HG03045 (cell line): ENCODE measurements around the gene SLC24A4.

ENCODE experiments used
- ATAC-seq: cut with Tn5 transposase; IDR thresholded peaks from one replicate; pipeline ENCODE4 v1.9.1; 2021; ENCODE audit warnings: mild to moderate bottlenecking, moderate library complexity; ENCODE audit not compliant: unreplicated experiment

Gene SLC24A4, protein sequence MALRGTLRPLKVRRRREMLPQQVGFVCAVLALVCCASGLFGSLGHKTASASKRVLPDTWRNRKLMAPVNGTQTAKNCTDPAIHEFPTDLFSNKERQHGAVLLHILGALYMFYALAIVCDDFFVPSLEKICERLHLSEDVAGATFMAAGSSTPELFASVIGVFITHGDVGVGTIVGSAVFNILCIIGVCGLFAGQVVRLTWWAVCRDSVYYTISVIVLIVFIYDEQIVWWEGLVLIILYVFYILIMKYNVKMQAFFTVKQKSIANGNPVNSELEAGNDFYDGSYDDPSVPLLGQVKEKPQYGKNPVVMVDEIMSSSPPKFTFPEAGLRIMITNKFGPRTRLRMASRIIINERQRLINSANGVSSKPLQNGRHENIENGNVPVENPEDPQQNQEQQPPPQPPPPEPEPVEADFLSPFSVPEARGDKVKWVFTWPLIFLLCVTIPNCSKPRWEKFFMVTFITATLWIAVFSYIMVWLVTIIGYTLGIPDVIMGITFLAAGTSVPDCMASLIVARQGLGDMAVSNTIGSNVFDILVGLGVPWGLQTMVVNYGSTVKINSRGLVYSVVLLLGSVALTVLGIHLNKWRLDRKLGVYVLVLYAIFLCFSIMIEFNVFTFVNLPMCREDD

DNA sequence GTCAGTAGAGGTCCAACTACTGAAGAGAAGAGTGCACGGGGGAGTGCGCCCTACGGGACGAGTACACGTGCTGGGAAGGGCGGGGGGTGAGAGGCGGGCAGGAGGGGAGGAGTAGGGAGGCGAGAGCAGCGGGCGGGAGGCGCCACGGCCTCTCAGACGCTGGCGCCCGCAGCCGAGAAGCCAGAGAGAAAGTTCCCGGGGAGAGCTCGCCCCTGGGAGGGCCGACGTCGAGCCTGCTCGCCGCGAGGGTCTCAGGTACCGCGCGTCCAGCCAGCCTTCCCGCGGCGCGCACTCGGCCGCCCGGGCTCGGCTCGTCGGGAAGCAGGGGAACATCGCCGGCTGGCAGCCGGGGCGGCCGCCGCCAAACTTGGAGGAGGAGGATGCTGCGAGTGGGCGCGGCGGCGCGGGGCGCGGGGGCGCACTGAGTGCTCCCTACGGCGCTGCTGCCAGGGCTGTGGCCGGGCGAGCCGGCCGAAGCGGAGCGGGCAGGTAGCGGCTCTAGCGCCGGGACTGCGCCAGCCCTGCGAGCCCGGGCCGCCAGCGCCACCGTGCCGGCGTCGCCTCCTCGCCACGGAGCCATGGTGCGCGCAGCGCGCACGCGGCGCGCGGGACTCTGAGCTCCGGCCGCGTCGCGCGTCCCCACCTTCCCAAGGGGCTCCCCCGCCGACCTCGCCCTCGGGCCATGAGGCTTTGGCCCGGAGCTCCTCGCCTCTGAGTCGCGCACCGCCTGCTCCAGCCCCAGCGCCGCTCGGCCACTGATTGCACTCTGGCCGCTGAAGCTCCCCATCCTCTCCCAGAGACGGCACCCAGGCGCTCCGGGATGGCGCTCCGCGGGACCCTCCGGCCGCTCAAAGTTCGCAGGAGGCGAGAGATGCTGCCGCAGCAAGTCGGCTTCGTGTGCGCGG, at the start of gene SLC24A4:
Gene SLC24A4, plus strand, starts transcription at position 155 of the 905 bp plus-strand sequence. Its CDS starts 666 bp downstream, at position 821.
- no peak for ATAC-seq

DNA sequence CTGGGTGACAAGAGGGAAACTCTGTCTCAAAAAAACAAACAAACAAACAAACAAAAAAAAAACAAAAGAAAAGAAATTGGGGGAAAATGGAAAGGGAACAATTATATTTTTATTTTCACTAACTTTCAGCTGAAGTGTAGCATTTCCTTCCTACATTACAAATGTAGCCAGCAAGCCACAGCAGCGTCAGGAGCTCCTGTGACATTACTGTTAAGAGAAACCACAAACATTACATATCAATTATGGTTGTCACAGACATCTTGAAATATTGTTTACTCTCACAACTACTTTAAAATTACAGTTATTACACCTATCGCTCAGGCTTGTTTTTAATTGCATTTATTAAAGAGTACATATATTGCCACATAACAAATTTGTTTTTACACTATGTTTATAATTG, 49.8 kb upstream of the SLC24A4 start:
- ATAC-seq = no peak

DNA sequence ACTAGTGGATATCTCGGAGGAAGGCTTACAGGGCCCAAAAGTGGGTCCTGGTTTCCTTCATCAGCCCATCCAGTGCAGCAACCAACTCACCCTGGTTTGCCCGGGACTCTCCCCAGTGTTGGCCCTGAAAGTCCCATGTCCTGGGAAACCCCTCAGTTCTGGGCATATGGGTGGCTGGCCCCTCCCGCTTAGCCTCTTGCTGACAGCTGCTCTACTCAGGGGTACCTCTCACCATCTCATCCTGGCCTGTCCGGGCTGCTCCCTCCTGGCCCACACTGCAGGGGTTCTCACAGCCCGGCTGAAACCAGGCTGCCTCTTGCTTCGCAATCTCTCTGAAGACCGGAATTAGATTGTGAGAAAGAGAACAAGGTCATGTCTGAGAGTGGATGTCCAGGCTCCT, 48.9 kb upstream of the SLC24A4 start:
- no peak for ATAC-seq

DNA sequence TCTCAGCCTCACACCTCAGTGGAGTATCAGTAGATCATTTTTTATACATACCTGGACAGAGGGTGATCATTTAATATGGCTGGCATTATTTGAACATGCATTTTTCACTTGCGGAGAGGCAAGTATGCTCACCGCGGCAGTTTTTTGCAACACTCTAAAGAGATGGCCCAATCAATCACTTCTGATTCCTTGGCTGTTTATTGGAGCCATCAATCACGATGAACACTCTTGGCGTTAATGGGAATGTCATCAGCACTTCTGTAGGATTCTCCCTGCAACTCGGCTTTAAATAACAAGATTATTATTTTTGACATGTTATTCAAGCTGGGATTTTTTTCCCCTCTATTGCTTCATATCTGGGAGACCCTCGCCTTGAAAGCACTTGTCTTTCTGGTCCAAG, 46.9 kb upstream of the SLC24A4 start:
- ATAC-seq = no peak

DNA sequence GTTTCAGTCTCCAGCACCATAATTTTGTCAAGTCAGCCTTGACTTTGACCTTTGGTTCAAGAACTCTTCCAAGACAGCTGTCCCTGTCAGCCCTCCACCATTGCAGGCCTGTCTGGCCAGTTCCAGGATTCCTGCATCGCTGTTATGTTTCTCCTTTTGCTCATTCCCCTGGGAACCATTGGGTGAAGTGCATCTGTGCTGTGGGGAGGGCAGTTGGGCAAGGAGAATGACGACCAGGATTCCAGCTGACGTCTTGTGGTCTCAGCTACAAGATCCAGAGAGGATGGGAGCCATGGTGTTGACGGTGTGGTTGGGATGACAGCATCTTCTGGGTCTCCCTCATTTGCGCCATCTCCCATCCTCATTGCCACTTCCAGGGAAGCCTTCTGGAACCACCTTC, 45.9 kb upstream of the SLC24A4 start:
- ATAC-seq = no peak

DNA sequence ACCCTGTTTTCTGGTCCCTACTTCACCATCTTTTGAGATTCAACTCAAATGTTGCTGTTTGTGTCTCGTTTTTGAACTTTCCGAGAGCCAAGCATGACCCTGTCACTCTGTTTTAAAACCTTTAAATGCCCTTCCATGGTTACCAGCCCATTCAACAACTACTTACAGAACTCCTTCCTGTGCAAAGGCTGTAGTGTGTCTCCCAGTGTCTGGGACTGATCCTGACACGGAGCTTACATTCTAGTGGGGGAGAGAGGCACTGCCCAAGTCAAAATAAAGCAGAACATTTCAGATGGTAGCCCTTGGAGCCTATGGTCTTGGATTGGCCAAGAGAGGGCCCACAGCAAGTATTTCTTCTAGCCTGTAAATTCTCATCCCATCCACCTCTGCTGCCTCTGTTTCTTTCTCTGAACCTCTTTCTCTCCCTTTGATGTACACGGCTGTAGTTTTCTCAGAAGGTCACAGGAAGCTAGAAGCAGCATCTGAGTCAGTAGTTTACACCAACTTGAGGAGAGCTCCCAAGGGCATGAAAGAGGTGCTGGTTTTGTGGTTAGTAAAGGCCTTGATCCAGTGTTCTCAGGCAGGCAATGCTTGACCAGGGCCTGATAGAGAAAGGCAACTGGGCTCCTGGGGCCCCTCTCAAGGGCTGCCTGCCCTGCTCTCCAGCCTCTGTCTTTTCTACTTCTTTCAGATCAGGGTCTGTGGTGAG, 42.3 kb upstream of the SLC24A4 start:
- ATAC-seq = no peak

DNA sequence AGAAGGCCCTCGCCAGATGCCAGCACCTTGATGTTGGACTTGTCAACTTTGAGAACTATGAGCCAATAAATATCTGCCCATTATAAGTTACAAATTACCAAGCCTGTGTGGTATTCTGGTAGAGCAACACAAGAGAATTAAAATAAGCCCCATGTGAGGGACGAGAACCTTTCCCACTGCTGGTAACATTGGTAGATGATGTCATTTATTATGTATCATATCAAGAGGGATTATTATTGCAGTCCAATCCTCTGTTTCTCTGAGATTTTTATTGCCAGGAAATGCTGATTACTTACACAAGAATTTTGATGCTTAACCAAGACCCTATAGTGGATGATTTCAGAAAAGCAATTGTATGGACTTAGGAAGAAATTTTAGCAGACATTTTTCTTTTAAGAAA, 40.3 kb upstream of the SLC24A4 start:
- no peak for ATAC-seq

DNA sequence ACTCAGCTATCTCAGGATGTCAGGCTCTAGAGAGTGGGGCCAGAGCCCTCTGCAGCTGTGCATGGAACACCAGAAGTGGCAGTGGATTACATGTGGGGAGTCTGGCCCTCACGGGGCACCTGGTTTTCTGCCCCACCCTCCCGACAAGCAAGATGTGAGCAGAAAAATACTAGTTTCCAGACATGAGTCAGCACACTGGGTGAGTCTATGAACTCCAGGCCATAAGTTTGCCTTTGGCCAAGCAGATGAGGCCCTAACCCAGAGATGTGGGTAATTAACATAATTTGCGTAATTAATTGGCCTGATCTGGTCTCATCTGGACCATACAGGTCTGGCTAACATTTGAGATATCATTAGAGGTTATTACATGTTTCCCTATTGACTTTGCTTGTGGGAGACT, 37.7 kb upstream of the SLC24A4 start:
- ATAC-seq = no peak

DNA sequence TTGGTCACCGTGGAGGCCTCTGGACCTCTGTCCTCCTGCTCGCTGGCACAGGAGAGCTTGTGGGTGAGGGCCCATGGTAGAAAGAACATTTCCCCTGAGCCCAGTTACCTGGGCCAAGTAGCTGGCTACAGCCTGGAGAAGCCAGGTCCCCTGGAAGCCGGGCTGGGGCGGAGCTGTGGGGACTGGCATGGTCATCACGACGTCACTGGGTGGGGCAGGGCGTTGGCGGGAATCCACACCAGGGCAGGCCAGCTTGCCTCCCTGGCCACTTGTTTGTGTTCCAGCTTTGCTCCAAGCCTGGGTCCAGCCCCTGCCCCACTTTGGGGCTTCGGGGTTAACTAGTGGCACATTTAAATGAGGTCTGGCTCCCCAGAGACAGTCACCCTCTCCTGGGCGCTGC, 35.0 kb upstream of the SLC24A4 start:
- ATAC-seq = no peak

DNA sequence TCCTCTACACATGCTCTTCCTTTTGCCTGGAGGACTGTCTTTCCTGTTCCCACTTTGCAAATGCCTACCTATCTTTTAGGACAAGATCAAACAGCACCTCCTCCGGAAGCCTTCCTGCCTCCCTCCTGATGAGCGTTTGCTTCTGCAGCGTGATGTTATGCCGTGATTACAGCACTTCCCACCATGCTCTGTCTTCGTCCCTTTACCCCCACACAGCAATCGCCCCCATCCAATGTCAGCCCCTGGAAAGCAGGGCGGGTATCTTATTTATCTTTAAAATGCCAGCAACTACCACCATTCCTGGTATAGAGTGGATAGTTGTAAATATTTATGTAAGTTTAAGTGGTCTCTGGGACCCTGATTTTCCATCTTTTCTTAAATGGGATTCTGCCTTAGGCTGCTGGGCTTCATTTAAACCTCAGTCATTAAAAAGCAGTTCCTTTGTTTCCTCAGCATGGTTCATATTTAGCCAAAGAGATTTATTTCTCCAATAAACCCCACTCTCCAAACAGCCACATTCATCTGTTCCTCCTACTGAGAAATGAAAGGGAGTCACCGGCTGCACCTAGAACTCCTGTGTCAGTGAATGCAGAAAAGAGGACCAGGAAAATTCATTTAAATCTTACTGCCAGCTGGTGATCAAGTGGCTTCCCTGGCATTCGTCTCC, 33.8 kb upstream of the SLC24A4 start:
- no peak for ATAC-seq

DNA sequence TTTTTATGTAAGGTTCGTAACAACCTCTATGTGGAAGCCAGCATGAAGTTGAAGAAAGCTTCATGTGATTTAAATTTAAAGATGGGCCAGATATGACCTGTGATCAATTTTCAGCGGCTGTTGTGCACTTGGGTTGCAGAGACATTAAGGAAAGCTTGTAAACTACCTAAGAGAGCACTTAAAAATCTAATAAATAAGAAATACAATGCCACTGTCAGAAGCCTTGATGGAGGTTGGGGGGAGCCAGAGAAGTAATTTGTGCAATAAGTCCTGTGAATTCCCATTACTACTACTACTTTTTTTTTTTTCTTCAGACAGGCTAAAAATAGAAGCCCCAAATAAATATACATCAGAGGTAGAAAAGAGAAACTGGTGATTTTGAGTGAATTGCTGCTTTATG, 30.3 kb upstream of the SLC24A4 start:
- ATAC-seq = no peak

DNA sequence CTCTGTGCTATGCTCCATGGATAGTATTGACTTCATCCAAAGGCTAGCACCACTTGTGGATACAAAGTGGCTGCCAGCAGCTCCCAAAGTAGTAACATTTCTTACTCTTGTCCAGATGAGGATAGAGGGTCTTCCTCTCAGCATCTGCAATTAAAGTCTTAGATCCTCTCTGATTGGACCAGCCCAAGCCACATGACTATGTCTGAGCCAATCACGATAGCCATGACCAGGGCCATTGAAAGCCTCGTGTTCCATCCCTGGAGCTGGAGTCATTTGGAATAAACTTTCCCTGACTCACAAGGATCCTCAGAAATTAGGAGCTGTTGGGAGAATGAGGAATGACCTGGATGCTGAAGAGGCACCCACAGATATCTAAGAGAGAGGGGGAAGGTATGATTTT, 28.5 kb upstream of the SLC24A4 start:
- no peak for ATAC-seq

DNA sequence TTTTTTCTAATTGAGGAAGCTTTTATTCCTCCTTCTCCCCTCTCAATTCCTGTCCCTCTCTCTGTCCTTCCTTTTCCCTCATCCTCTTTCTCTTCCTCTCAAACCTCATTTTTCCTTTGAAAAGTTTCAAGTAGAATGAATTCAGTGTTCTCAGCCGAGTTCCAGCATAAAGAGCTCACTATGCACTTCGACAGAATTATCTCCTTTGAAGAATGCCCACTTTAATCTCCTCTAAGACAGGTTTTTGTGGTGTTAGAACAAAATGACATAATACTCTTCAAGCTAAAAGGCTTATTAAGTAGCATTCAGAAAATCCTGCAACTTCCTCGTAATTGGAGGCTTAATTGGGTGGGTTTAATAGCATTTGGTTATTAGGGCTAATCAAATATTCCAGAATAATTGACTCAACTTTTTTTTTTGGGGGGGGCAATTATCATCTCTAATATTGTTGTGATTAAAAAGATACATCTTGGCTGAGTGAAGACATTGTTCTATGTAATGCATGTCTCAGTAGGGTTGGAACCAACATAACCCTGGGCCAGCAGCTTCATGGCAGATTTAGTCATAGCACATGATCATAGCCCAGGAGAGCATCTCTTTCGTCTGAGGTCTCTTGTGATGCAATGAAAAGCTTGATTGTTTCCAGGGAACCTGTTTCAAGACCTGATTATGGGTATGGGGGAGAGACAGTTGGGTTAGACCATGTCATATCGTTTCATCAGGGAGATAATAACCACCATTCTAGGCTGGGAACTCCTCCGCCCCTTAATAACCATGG, 25.0 kb upstream of the SLC24A4 start:
- ATAC-seq = no peak

DNA sequence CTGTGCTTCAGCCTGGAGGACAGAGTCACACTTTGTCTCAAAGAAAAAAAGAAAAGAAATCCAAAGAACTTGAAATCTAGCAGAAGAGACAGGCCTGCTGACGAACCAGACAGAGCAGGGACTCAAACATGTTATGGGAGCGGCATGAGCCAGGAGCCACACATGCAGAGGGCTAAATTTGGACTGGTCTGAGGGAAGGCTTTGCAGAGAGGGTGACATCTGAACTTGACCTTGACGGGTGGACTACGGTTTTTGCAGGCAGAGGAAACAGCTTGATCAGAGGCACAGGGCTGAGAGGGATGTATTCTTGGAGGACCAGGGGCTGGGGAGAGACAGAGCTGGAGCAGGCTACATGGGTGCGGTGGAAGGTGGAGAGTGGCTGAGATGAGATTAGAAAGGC, 20.5 kb upstream of the SLC24A4 start:
- no peak for ATAC-seq

DNA sequence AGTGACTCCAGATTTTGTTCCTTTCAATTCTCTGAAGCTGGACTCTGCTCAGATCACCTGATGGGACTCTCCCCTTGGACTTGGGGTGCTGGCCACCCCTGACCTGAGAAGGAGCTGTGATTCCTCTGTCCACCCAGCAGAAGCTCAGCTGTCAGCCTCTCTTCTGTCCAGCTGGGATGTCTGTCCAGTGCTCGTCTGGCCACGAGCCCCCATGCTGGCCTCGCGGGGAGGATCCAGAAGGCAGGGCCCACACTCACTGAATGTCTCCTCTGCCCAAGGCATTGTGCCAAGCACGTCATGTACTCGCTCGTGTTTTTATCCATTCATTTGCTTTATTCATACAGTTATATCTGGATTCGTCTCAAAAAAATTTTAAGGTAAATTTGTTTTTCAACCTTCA, 14.2 kb upstream of the SLC24A4 start:
- ATAC-seq = no peak

DNA sequence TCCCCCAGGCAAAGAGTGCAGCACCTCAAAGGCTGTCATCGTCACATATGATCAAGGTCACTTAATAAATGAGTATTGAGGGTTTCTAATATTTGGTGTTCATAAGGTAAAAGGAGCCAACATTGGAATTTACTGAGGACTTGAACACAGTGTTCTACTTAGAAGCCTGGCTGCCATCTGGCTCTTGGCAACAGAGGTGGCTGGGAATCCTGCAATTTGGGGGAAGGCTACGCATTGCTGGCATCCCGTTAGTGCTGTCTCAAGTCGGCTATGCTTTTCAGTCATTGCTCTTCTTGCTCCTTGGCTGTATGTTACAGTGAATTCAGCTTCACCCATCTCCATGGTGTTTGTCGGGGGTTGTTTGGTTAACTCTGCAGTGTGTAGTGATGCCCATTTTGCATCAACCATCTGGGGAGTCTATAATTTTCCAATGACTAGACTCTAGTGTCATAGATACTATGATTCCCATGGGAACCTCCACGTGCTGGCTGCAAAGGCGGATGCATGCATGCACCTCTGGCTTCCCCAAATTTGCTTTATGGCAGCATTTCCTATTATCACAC, 12.9 kb upstream of the SLC24A4 start:
- no peak for ATAC-seq

DNA sequence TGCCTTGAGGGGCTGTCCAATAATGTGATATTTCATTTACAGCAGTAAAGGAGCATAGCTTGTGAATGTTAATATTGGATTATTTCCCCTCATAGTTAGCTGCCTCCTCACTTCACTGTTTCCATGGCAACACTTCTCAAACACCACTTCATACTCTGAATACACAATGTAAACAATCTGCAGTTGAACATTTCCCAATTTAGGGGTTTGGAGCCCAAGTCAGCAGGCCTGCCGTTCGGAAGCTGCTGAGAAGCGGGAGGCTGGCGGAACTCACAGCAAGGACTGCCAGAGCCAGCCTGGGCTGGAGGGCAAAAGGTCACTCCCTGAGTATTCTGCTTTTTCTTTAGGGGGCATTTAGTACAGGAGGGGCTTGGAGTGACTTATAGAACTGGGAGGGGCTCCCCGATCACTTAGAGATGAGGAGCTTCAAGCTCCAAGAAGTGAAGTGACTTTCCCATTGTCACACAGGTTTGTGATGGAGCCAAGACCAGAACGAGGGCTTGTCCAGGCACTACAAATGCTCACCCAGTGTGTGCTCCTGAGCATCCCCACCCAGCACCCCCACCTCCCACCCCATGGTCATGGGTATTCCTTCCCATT, 12.1 kb upstream of the SLC24A4 start:
- ATAC-seq = no peak

DNA sequence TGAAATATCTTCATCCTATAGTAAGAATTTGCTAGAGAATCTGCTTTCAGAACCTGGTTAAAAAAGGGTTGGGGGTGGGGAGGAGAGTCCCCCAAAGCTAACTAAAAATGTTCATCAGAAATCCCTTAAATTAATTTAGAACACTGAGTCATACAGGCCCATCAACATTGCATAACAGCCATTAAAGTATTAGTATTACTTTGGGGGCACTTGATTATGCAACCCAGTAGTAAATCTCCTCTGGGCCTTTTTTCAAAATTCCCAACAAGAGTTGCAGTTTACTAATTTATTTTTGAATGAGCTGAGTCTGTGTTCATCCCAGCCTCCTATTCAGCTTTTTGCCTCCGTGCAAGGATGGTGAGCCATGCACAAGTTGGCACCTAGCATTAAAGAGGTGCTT, 8.8 kb upstream of the SLC24A4 start:
- no peak for ATAC-seq
